IMR-90 (cell line): ENCODE data around the gene NT5DC1. TPM values are rescaled to one million over a fixed set of nuclear protein-coding genes. Genes with fewer than 3 reads are reported as not detected.
A peak's percentile ranks its signal among the peaks of the same experiment; 100 is the strongest.

ENCODE experiments used
- ATAC-seq: fragments of 200-7000 bp; cut with Tn5 transposase; 2 replicates; pipeline ENCODE4 v1.9.1; 2020; ENCODE audit warnings: low read depth, mild to moderate bottlenecking, moderate library complexity
- BruUV-seq: library from RNA; stranded (reverse); fragments of 400-500 nt; replicated peaks from 2 replicates; lab custom pipeline; 2021; lab: Mats Ljungman, UMichigan
- CTCF ChIA-PET: fragments of 300-600 bp; formaldehyde crosslinking; extraction: SDS; loops from one replicate; lab custom pipeline; 2021; ENCODE audit warnings: antibody characterized with exemption; lab: Yijun Ruan, JAX
- POLR2A ChIA-PET: fragments of 300-600 bp; sonication (Branson Sonifier 250); formaldehyde crosslinking; loops from one replicate; lab custom pipeline; 2022; ENCODE audit warnings: antibody characterized with exemption; ENCODE audit not compliant: unreplicated experiment; lab: Charles Lee
- DNase-seq: peaks from one replicate; pipeline ENCODE4 v3.0.0; 2013
- H2AFZ ChIP-seq: replicated peaks from 2 replicates; pipeline ENCODE3; 2013; ENCODE audit warnings: low read length, mild to moderate bottlenecking; ENCODE audit not compliant: poor library complexity
- H2AK5ac ChIP-seq: 2 replicates; pipeline ENCODE4 v1.6.1; 2013; ENCODE audit warnings: low read depth, low read length, inconsistent platforms
- H2AK9ac ChIP-seq: replicated peaks from 2 replicates; pipeline ENCODE3; 2013; ENCODE audit warnings: mild to moderate bottlenecking, low read depth, low read length, moderate library complexity; ENCODE audit not compliant: poor library complexity
- H2BK120ac ChIP-seq: 2 replicates; pipeline ENCODE4 v1.6.1; 2013; ENCODE audit warnings: low read depth, low read length, inconsistent platforms
- H2BK15ac ChIP-seq: 3 replicates; pipeline ENCODE4 v1.6.1; 2013; ENCODE audit warnings: low read depth, low read length, inconsistent platforms
- H2BK20ac ChIP-seq: 2 replicates; pipeline ENCODE4 v1.6.1; 2013; ENCODE audit warnings: low read depth, mild to moderate bottlenecking, inconsistent platforms, low read length, moderate library complexity
- H2BK5ac ChIP-seq: 2 replicates; pipeline ENCODE4 v1.6.1; 2013; ENCODE audit warnings: mild to moderate bottlenecking, low read depth, low read length, inconsistent platforms; ENCODE audit not compliant: poor library complexity, severe bottlenecking
- H3K14ac ChIP-seq: replicated peaks from 2 replicates; pipeline ENCODE4 v1.6.1; 2013; ENCODE audit warnings: low read depth, low read length, inconsistent platforms
- H3K18ac ChIP-seq: 2 replicates; pipeline ENCODE4 v1.6.1; 2013; ENCODE audit warnings: low read depth, low read length, control low read depth
- H3K23ac ChIP-seq: 2 replicates; pipeline ENCODE4 v1.6.1; 2013; ENCODE audit warnings: low read depth, low read length, inconsistent platforms
- H3K27ac ChIP-seq: 2 replicates; pipeline ENCODE4 v1.5.1; 2013; ENCODE audit warnings: mild to moderate bottlenecking, control low read depth, low read length; ENCODE audit not compliant: insufficient read depth
- H3K27me3 ChIP-seq: 2 replicates; pipeline ENCODE4 v1.6.1; 2013; ENCODE audit warnings: low read length; ENCODE audit not compliant: control insufficient read depth, insufficient read depth
- H3K36me3 ChIP-seq: 2 replicates; pipeline ENCODE4 v1.6.1; 2013; ENCODE audit warnings: low read length, mixed read lengths; ENCODE audit not compliant: control insufficient read depth, insufficient read depth
- H3K4ac ChIP-seq: 2 replicates; pipeline ENCODE4 v1.6.1; 2013; ENCODE audit warnings: low read depth, low read length, inconsistent platforms
- H3K4me1 ChIP-seq: 2 replicates; pipeline ENCODE4 v1.6.1; 2013; ENCODE audit warnings: low read length, mixed read lengths; ENCODE audit not compliant: control insufficient read depth, insufficient read depth
- H3K4me2 ChIP-seq: 2 replicates; pipeline ENCODE4 v1.6.1; 2013; ENCODE audit warnings: low read depth, mild to moderate bottlenecking, control low read depth, low read length, moderate library complexity
- H3K4me3 ChIP-seq: 2 replicates; pipeline ENCODE4 v1.5.1; 2013; ENCODE audit warnings: low read depth, mild to moderate bottlenecking, control low read depth, low read length, moderate library complexity; ENCODE audit not compliant: insufficient read depth
- H3K56ac ChIP-seq: 2 replicates; pipeline ENCODE4 v1.6.1; 2013; ENCODE audit warnings: low read length, inconsistent platforms; ENCODE audit not compliant: insufficient read depth; ENCODE audit errors: extremely low read depth
- H3K79me1 ChIP-seq, 2 experiments: 2 replicates each; pipeline ENCODE4 v1.6.1; 2013; ENCODE audit warnings: low read length in 2 of 2, inconsistent platforms in 1 of 2, low read depth in 1 of 2
- H3K9ac ChIP-seq: 2 replicates; pipeline ENCODE4 v1.6.1; 2013; ENCODE audit warnings: low read depth, low read length, control low read depth
- H3K9me1 ChIP-seq: 2 replicates; pipeline ENCODE4 v1.6.1; 2013; ENCODE audit warnings: low read length, inconsistent platforms; ENCODE audit not compliant: insufficient read depth
- H3K9me3 ChIP-seq: 2 replicates; pipeline ENCODE4 v1.6.1; 2013; ENCODE audit warnings: low read length; ENCODE audit not compliant: control insufficient read depth, insufficient read depth
- H4K20me1 ChIP-seq: 2 replicates; pipeline ENCODE4 v1.6.1; 2013; ENCODE audit warnings: low read length, inconsistent platforms; ENCODE audit not compliant: insufficient read depth
- H4K5ac ChIP-seq: 2 replicates; pipeline ENCODE4 v1.6.1; 2013; ENCODE audit warnings: mild to moderate bottlenecking, low read depth, low read length, control low read depth
- H4K8ac ChIP-seq, 2 experiments: 2 replicates each; pipeline ENCODE4 v1.6.1; 2013; ENCODE audit warnings: low read depth in 2 of 2, low read length in 2 of 2, control low read depth in 1 of 2, inconsistent platforms in 1 of 2
- H4K91ac ChIP-seq: 2 replicates; pipeline ENCODE4 v1.6.1; 2013; ENCODE audit warnings: low read depth, low read length, inconsistent platforms; ENCODE audit not compliant: insufficient read depth
- BHLHE40 ChIP-seq: fragments of 150-350 bp; IDR thresholded peaks from 2 replicates; pipeline ENCODE4 v1.6.1; 2016; ENCODE audit warnings: mild to moderate bottlenecking, low read depth, low read length
- CHD1 ChIP-seq: IDR thresholded peaks from 2 replicates; pipeline ENCODE4 v1.6.1; 2012; ENCODE audit warnings: low read depth, low read length, improper control_type of control experiment
- CTCF ChIP-seq: conservative IDR thresholded peaks from 2 replicates; pipeline ENCODE4 v1.5.1; 2012; ENCODE audit warnings: mild to moderate bottlenecking, low read depth, low read length, improper control_type of control experiment
- ELK1 ChIP-seq: fragments of 150-350 bp; IDR thresholded peaks from 2 replicates; pipeline ENCODE4 v1.6.1; 2016; ENCODE audit warnings: low read depth, mild to moderate bottlenecking, low read length, moderate library complexity, borderline replicate concordance
- FOS ChIP-seq: fragments of 150-350 bp; IDR thresholded peaks from 2 replicates; pipeline ENCODE4 v1.6.1; 2016; ENCODE audit warnings: low read depth, low read length
- MAFK ChIP-seq: IDR thresholded peaks from 2 replicates; pipeline ENCODE4 v1.6.1; 2012; ENCODE audit warnings: low read depth, low read length, improper control_type of control experiment
- MAZ ChIP-seq: IDR thresholded peaks from 2 replicates; pipeline ENCODE4 v1.6.1; 2012; ENCODE audit warnings: low read depth, mild to moderate bottlenecking, low read length, improper control_type of control experiment, moderate library complexity, borderline replicate concordance
- NFE2L2 ChIP-seq: fragments of 150-350 bp; IDR thresholded peaks from 2 replicates; pipeline ENCODE4 v1.6.1; 2016; ENCODE audit warnings: low read depth, mild to moderate bottlenecking, low read length
- POLR2A ChIP-seq: IDR thresholded peaks from 2 replicates; pipeline ENCODE4 v1.6.1; 2012; ENCODE audit warnings: mild to moderate bottlenecking, low read depth, low read length
- RAD21 ChIP-seq: IDR thresholded peaks from 2 replicates; pipeline ENCODE4 v1.6.1; 2012; ENCODE audit warnings: low read length, improper control_type of control experiment
- RCOR1 ChIP-seq: IDR thresholded peaks from 2 replicates; pipeline ENCODE4 v1.6.1; 2012; ENCODE audit warnings: mild to moderate bottlenecking, low read length, improper control_type of control experiment; ENCODE audit not compliant: insufficient replicate concordance
- SMC3 ChIP-seq: fragments of 150-350 bp; IDR thresholded peaks from 2 replicates; pipeline ENCODE4 v1.6.1; 2016; ENCODE audit warnings: low read depth, mild to moderate bottlenecking, antibody characterized with exemption, low read length, moderate library complexity
- USF2 ChIP-seq: fragments of 150-350 bp; IDR thresholded peaks from 2 replicates; pipeline ENCODE4 v1.6.1; 2017; ENCODE audit warnings: mild to moderate bottlenecking, antibody characterized with exemption, low read length, low read depth
- WGBS, 2 experiments: methylation state at CpG; one replicate each; pipeline versions ENCODE4 v1.1.5 to v1.1.7; 2013; ENCODE audit warnings: missing lambda C conversion rate in 2 of 2; ENCODE audit not compliant: insufficient read length in 1 of 2; ENCODE audit errors: extremely low coverage in 2 of 2; 5-methylcytosine and 5-hydroxymethylcytosine counted together
- dilution Hi-C: fragments of 300-500 bp; cut with HindIII; formaldehyde crosslinking; loops from one replicate; pipeline ENCODE4 v1.14.3; 2018; ENCODE audit warnings: low sequenced_read_pairs; ENCODE audit not compliant: unreplicated experiment
- in situ Hi-C: fragments of 300-500 bp; cut with MboI; formaldehyde crosslinking; loops from 3 replicates; pipeline ENCODE4 v1.14.3; 2019; ENCODE audit warnings: low sequenced_read_pairs, inconsistent platforms, mixed read lengths
- intact Hi-C: fragments of 100-400 bp; cut with micrococcal nuclease; formaldehyde crosslinking; loops from 2 replicates; pipeline ENCODE4 v1.10.0; 2022
- polyA plus RNA-seq, 3 experiments: library from polyadenylated mRNA; depleted of rRNA; stranded (reverse); fragments of >200 nt; gene quantifications; 2 replicates each; pipeline ENCODE4 v1.2.3, GENCODE V29; 2012; ENCODE audit warnings: low replicate concordance in 1 of 3
- total RNA-seq: library from RNA; depleted of rRNA; stranded (reverse); fragments of >200 nt; gene quantifications from 2 replicates; pipeline ENCODE4 v1.2.3, GENCODE V29; 2012

Gene NT5DC1
- total and polyA plus RNA-seq, 2 of the 4 experiments (the other 2 are of a cell fraction), result 11.7 to 16.8 TPM

DNA sequence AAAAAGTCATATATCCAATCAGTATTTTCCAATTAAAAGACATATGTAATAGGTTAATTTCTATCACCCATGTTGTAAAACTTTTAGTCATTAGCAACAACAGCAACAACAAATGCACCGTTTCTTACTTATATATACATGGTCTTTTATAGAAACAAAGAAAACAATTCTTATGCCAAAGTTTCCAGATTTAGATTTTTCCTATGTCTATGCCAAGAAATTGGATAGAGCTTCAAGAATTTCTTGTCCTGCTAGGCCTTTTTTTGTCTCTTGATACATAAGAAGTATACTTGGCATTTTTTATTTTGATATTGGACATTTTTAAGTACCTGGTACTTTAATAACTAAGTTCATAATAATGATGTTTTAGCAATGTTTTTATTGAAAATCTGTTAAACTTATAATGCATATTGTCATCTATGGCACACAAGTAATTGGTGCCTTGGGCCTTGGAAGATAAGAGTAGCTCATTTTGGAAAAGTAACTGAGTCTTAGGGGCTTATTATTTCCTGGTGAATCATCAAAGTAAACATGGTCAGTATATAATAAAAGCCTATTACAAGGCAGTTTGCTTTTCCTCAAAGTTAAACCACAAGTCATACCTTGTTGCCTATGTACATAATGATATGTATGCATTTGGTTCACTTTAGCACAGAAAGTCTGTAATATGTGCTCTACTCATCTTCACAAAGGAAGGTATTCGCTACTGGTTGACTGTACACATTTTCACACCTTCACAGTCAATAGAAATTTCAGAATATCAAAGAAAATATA lies 29.9 kb upstream of the NT5DC1 start:
- CTCF ChIA-PET, result interaction anchor here (0.8 kb wide), 1 partner anchor 10 kb away, joined by 9 read pairs; the partner anchor contains the start of gene FRK
- H3K4me1 ChIP-seq, result peaks cover 11% of the 10 kb centered on the region
- no peak overlapping the region; the same call in 1 of the 2 replicates for H3K14ac ChIP-seq
- no peak for ATAC-seq
- in situ Hi-C loops, result no loop called here
- peak; percentile 21 for DNase-seq
- H3K56ac ChIP-seq, result no peak overlapping the region
- H3K18ac ChIP-seq, result no peak overlapping the region
- H3K79me1 ChIP-seq, result no peaks in the 10 kb centered on the region; a peak in 1 of 4 replicates
- peak overlapping the region; percentile 57; the same call in 1 of the 2 replicates for H2BK120ac ChIP-seq
- no peaks in the 10 kb centered on the region for H3K27me3 ChIP-seq
- no peak overlapping the region for H3K27ac ChIP-seq
- no peaks in the 10 kb centered on the region for H3K9me3 ChIP-seq
- no peak overlapping the region for H2BK20ac ChIP-seq
- H4K8ac ChIP-seq, result no peak overlapping the region
- no peak overlapping the region for H2AFZ ChIP-seq
- no peak overlapping the region for H4K5ac ChIP-seq
- no peak for TF ChIP-seq CHD1
- no peak for TF ChIP-seq NFE2L2
- TF ChIP-seq CTCF, result no peak
- TF ChIP-seq ELK1, result no peak
- TF ChIP-seq MAZ, result no peak
- no peak for TF ChIP-seq RCOR1
- TF ChIP-seq USF2, result no peak
- TF ChIP-seq SMC3, result no peak
- no peak for TF ChIP-seq MAFK
- no peak for TF ChIP-seq POLR2A
- no peak for TF ChIP-seq FOS
- TF ChIP-seq RAD21, result no peak
- TF ChIP-seq BHLHE40, result no peak
- no peak overlapping the region for H3K23ac ChIP-seq
- H3K36me3 ChIP-seq, result no peaks in the 10 kb centered on the region
- no peak overlapping the region for H3K4ac ChIP-seq
- no peak overlapping the region for H3K9ac ChIP-seq
- intact Hi-C loops, result no loop called here
- H3K4me2 ChIP-seq, result no peak overlapping the region
- H2AK5ac ChIP-seq, result 0 out of 2 replicates have a peak overlapping the region, but pooled peaks have one; percentile 62
- POLR2A ChIA-PET, result no interaction called here
- no TSS peak for BruUV-seq
- H3K4me3 ChIP-seq, result no peak overlapping the region
- dilution Hi-C loops, result no loop called here
- peak overlapping the region; percentile 26; the same call in 1 of the 3 replicates for H2BK15ac ChIP-seq
- H2AK9ac ChIP-seq, result no peak overlapping the region
- no CpG with 5 or more reads among the region's 2 CpGs for WGBS, 2 experiments
- H4K91ac ChIP-seq, result no peak overlapping the region
- H2BK5ac ChIP-seq, result no peak overlapping the region
- no peaks in the 10 kb centered on the region for H4K20me1 ChIP-seq
- peaks cover 11% of the 10 kb centered on the region for H3K9me1 ChIP-seq
